H1 (cell line): ENCODE results near the gene HS2ST1. TPM values are rescaled to one million over a fixed set of nuclear protein-coding genes. Genes with fewer than 3 reads are reported as not detected.

Experiments
- CTCF ChIA-PET: fragments of 300-600 bp; sonication (Branson Sonifier 250); formaldehyde crosslinking; loops from one replicate; lab custom pipeline; 2021; ENCODE audit not compliant: partially characterized antibody; lab: Charles Lee
- POLR2A ChIA-PET: fragments of 300-600 bp; sonication (Branson Sonifier 250); formaldehyde crosslinking; loops from one replicate; lab custom pipeline; 2021; ENCODE audit warnings: inconsistent platforms; ENCODE audit not compliant: partially characterized antibody; lab: Charles Lee
- DNase-seq, 2 experiments: peaks; one replicate each; pipeline versions ENCODE4 v3.0.0 to v3.0.0-alpha.2; 2010 to 2022; ENCODE audit warnings: low spot score in 2 of 2, low read depth in 1 of 2, mixed read lengths in 1 of 2
- FAIRE-seq: peaks from 2 replicates; lab custom pipeline; 2011; peaks lifted over from hg19 to GRCh38; lab: Jason Lieb, UNC
- H2AFZ ChIP-seq: 2 replicates; pipeline ENCODE4 v1.8.1; 2012; ENCODE audit warnings: low read length, inconsistent platforms
- H2AK5ac ChIP-seq: 2 replicates; pipeline ENCODE4 v1.6.1; 2013; ENCODE audit warnings: low read depth, low read length
- H2BK120ac ChIP-seq: replicated peaks from 2 replicates; pipeline ENCODE3; 2013; ENCODE audit warnings: low read depth, low read length, inconsistent platforms
- H2BK12ac ChIP-seq: 2 replicates; pipeline ENCODE4 v1.6.1; 2013; ENCODE audit warnings: low read depth, low read length
- H2BK15ac ChIP-seq: 2 replicates; pipeline ENCODE4 v1.6.1; 2013; ENCODE audit warnings: low read length
- H2BK20ac ChIP-seq: 2 replicates; pipeline ENCODE4 v1.6.1; 2013; ENCODE audit warnings: low read length
- H2BK5ac ChIP-seq: 2 replicates; pipeline ENCODE4 v1.6.1; 2013; ENCODE audit warnings: low read depth, low read length
- H3K14ac ChIP-seq: 2 replicates; pipeline ENCODE4 v1.6.1; 2013; ENCODE audit warnings: inconsistent platforms; ENCODE audit not compliant: insufficient read length
- H3K18ac ChIP-seq: 2 replicates; pipeline ENCODE4 v1.6.1; 2013; ENCODE audit warnings: low read length; ENCODE audit errors: extremely low read depth
- H3K23ac ChIP-seq: 2 replicates; pipeline ENCODE4 v1.6.1; 2013; ENCODE audit warnings: inconsistent platforms; ENCODE audit not compliant: insufficient read length
- H3K23me2 ChIP-seq: 2 replicates; pipeline ENCODE4 v1.6.1; 2013; ENCODE audit warnings: low read depth, low read length
- H3K27ac ChIP-seq: 2 replicates; pipeline ENCODE4 v1.6.1; 2011; ENCODE audit warnings: low read depth, low read length, inconsistent platforms
- H3K27me3 ChIP-seq, 4 experiments: replicated peaks in 1 of 4; 1 replicate in 1 of 4; 2 replicates in 3 of 4; pipeline versions ENCODE4 v1.6.1 to v1.8.1; 2011 to 2013; ENCODE audit warnings: low read length in 3 of 4, mild to moderate bottlenecking in 3 of 4, inconsistent platforms in 2 of 4, mixed read lengths in 2 of 4, moderate library complexity in 1 of 4; ENCODE audit not compliant: control insufficient read depth in 3 of 4, insufficient read depth in 3 of 4; ENCODE audit errors: extremely low read depth in 1 of 4
- H3K36me3 ChIP-seq, 4 experiments: 2 replicates each; pipeline versions ENCODE4 v1.6.1 to v1.8.1; 2011 to 2013; ENCODE audit warnings: mild to moderate bottlenecking in 4 of 4, low read length in 3 of 4, moderate library complexity in 2 of 4, control low read depth in 1 of 4, inconsistent platforms in 1 of 4; ENCODE audit not compliant: insufficient read depth in 4 of 4, control insufficient read depth in 2 of 4
- H3K4ac ChIP-seq: replicated peaks from 2 replicates; pipeline ENCODE3; 2013; ENCODE audit warnings: low read length, low read depth, mixed read lengths, inconsistent platforms; ENCODE audit not compliant: insufficient read length
- H3K4me1 ChIP-seq, 4 experiments: replicated peaks in 1 of 4; 1 replicate in 1 of 4; 2 replicates in 3 of 4; pipeline versions ENCODE4 v1.6.1 to v1.8.1; 2011 to 2013; ENCODE audit warnings: low read length in 3 of 4, inconsistent platforms in 2 of 4, mixed read lengths in 1 of 4; ENCODE audit not compliant: insufficient read depth in 4 of 4, control insufficient read depth in 3 of 4
- H3K4me2 ChIP-seq, 2 experiments: 2 replicates each; pipeline versions ENCODE4 v1.6.1 to v1.8.1; 2011 to 2013; ENCODE audit warnings: low read depth in 2 of 2, low read length in 2 of 2, control low read depth in 1 of 2, inconsistent platforms in 1 of 2, mild to moderate bottlenecking in 1 of 2; ENCODE audit not compliant: insufficient read depth in 1 of 2
- H3K4me3 ChIP-seq, 4 experiments: fragments of 200-600, 300-600 bp in 1 of 4; sonication (generic), shearing (Covaris generic), sonication (Bioruptor Twin) in 1 of 4; 2 replicates each; pipeline versions ENCODE4 v1.5.1 to v1.8.1; 2011 to 2016; ENCODE audit warnings: low read length in 4 of 4, low read depth in 3 of 4, control low read depth in 2 of 4, inconsistent platforms in 2 of 4, mild to moderate bottlenecking in 2 of 4, mixed read lengths in 1 of 4, moderate library complexity in 1 of 4; ENCODE audit not compliant: insufficient read depth in 2 of 4; ENCODE audit errors: extremely low read depth in 1 of 4
- H3K56ac ChIP-seq: replicated peaks from 2 replicates; pipeline ENCODE3; 2013; ENCODE audit warnings: low read depth, mild to moderate bottlenecking, mixed read lengths, low read length, inconsistent platforms; ENCODE audit not compliant: insufficient read length
- H3K79me1 ChIP-seq: 2 replicates; pipeline ENCODE4 v1.6.1; 2013; ENCODE audit warnings: low read depth, low read length, control low read depth
- H3K79me2 ChIP-seq, 2 experiments: 2 replicates each; pipeline versions ENCODE4 v1.6.1 to v1.8.1; 2012 to 2013; ENCODE audit warnings: low read length in 2 of 2, mild to moderate bottlenecking in 2 of 2, inconsistent platforms in 1 of 2; ENCODE audit not compliant: insufficient read depth in 2 of 2, control insufficient read depth in 1 of 2
- H3K9ac ChIP-seq, 4 experiments: replicated peaks in 1 of 4; 1 replicate in 1 of 4; 2 replicates in 3 of 4; pipeline versions ENCODE4 v1.6.1 to v1.8.1; 2011 to 2013; ENCODE audit warnings: low read depth in 3 of 4, low read length in 3 of 4, control low read depth in 2 of 4, mild to moderate bottlenecking in 2 of 4, moderate library complexity in 2 of 4, inconsistent platforms in 1 of 4; ENCODE audit errors: extremely low read depth in 1 of 4
- H3K9me3 ChIP-seq, 2 experiments: 2 replicates each; pipeline versions ENCODE4 v1.6.1 to v1.8.1; 2012 to 2013; ENCODE audit warnings: mild to moderate bottlenecking in 2 of 2, moderate library complexity in 2 of 2, control low read depth in 1 of 2, inconsistent platforms in 1 of 2, low read depth in 1 of 2, low read length in 1 of 2, mixed read lengths in 1 of 2; ENCODE audit not compliant: insufficient read depth in 2 of 2
- H4K20me1 ChIP-seq, 2 experiments: replicated peaks in 1 of 2; 2 replicates each; pipeline versions ENCODE3 to v1.8.1; 2011 to 2013; ENCODE audit warnings: inconsistent platforms in 2 of 2, low read length in 2 of 2, mild to moderate bottlenecking in 1 of 2; ENCODE audit not compliant: insufficient read depth in 2 of 2, control insufficient read depth in 1 of 2
- H4K5ac ChIP-seq: 2 replicates; pipeline ENCODE4 v1.6.1; 2013; ENCODE audit warnings: low read length, low read depth, mixed read lengths, inconsistent platforms; ENCODE audit not compliant: insufficient read length
- H4K8ac ChIP-seq: 2 replicates; pipeline ENCODE4 v1.8.0; 2013; ENCODE audit warnings: mild to moderate bottlenecking, moderate library complexity, low read length, inconsistent platforms; ENCODE audit not compliant: insufficient read depth; ENCODE audit errors: extremely low read depth
- H4K91ac ChIP-seq: replicated peaks from 2 replicates; pipeline ENCODE3; 2013; ENCODE audit warnings: low read length, mixed read lengths, inconsistent platforms; ENCODE audit not compliant: insufficient read length
- ATF3 ChIP-seq: IDR thresholded peaks from 2 replicates; pipeline ENCODE4 v1.6.1; 2011; ENCODE audit warnings: low read depth, mild to moderate bottlenecking, low read length; ENCODE audit not compliant: insufficient read depth
- CHD1 ChIP-seq: IDR thresholded peaks from 2 replicates; pipeline ENCODE4 v1.6.1; 2012; ENCODE audit warnings: low read depth, low read length, improper control_type of control experiment
- EP300 ChIP-seq, 2 experiments: IDR thresholded peaks; 1 replicate in 1 of 2; 2 replicates in 1 of 2; pipeline ENCODE4 v1.6.1; 2011 to 2012; ENCODE audit warnings: low read depth in 2 of 2, low read length in 2 of 2, mild to moderate bottlenecking in 2 of 2, borderline replicate concordance in 1 of 2, inconsistent platforms in 1 of 2, moderate library complexity in 1 of 2
- EZH2 ChIP-seq: fragments of 200-600 bp; sonication (generic); IDR thresholded peaks from 2 replicates; pipeline ENCODE4 v1.7.1; 2012; ENCODE audit warnings: low read depth, mild to moderate bottlenecking, moderate library complexity, low read length, inconsistent platforms; ENCODE audit not compliant: severe bottlenecking
- GABPA ChIP-seq: IDR thresholded peaks from 2 replicates; pipeline ENCODE4 v1.6.1; 2011; ENCODE audit warnings: mild to moderate bottlenecking, low read length, moderate library complexity, borderline replicate concordance; ENCODE audit not compliant: insufficient read depth
- NANOG ChIP-seq: IDR thresholded peaks from 2 replicates; pipeline ENCODE4 v1.6.1; 2011; ENCODE audit warnings: low read length, low read depth, mild to moderate bottlenecking, inconsistent platforms; ENCODE audit not compliant: insufficient read depth, poor library complexity, severe bottlenecking
- POU5F1 ChIP-seq: IDR thresholded peaks from 2 replicates; pipeline ENCODE4 v1.6.1; 2011; ENCODE audit warnings: low read depth, mild to moderate bottlenecking, low read length, moderate library complexity
- RBBP5 ChIP-seq: IDR thresholded peaks from 2 replicates; pipeline ENCODE4 v1.7.1; 2012; ENCODE audit warnings: low read depth, mild to moderate bottlenecking, inconsistent platforms, low read length, moderate library complexity, borderline replicate concordance
- SP2 ChIP-seq: IDR thresholded peaks from 2 replicates; pipeline ENCODE4 v1.6.1; 2012; ENCODE audit warnings: mild to moderate bottlenecking, low read length, inconsistent platforms
- SP4 ChIP-seq: IDR thresholded peaks from 2 replicates; pipeline ENCODE4 v1.6.1; 2012; ENCODE audit warnings: low read length, inconsistent platforms
- TBP ChIP-seq: IDR thresholded peaks from 2 replicates; pipeline ENCODE4 v1.6.1; 2011; ENCODE audit warnings: low read depth, low read length, improper control_type of control experiment
- ZNF274 ChIP-seq: IDR thresholded peaks from 2 replicates; pipeline ENCODE4 v1.7.0; 2012; ENCODE audit warnings: low read length, borderline replicate concordance; ENCODE audit errors: extremely low read depth
- whole genome bisulfite sequencing, 2 experiments: shearing (Covaris generic) in 1 of 2; methylation state at CpG; one replicate each; pipeline versions ENCODE4 v1.1.6 to v1.1.7; 2013 to 2015; ENCODE audit warnings: low lambda C conversion rate in 2 of 2, mixed read lengths in 2 of 2, inconsistent platforms in 1 of 2, low coverage in 1 of 2, missing lambda C conversion rate in 1 of 2; ENCODE audit not compliant: insufficient replicate concordance in 2 of 2, insufficient coverage in 1 of 2, insufficient read length in 1 of 2; ENCODE audit errors: extremely low coverage in 1 of 2, missing lambda C conversion rate in 1 of 2; 5-methylcytosine and 5-hydroxymethylcytosine counted together
- polyA plus RNA-seq, 7 experiments: library from polyadenylated mRNA; depleted of rRNA in 3 of 7; stranded (reverse) in 5 of 7; unstranded in 2 of 7; fragments of >200 nt in 5 of 7; fragments of 200-250 nt in 2 of 7; gene quantifications; 1 replicate in 5 of 7; 2 replicates in 1 of 7; 4 replicates in 1 of 7; pipeline versions ENCODE4 v1.2.1 to v1.2.3, GENCODE V29; 2011 to 2013; ENCODE audit warnings: missing spikeins in 2 of 7, mixed read lengths in 2 of 7
- total RNA-seq: library from RNA; stranded (reverse); fragmentation: NEBNext Ultra II Directional; extraction: Animal tissue kit (Norgen Biotek cat#: 25700); gene quantifications from 2 replicates; pipeline ENCODE4 v1.2.1, GENCODE V29; 2021

The HS2ST1 gene
- total and polyA plus RNA-seq, 2 of the 8 experiments (the other 6 are each of a cell fraction or from before 2014, with no cell fraction given), result 5.2 to 28.3 TPM

GRCh38 chr1:87111659-87112371 is 197.4 kb downstream of the HS2ST1 start:
- H2BK120ac ChIP-seq, result no peak overlapping the region
- WGBS, 2 experiments, result 86% methylated on average over 5 of the region's 5 CpGs; no CpG with 5 or more reads in 1 of the 2 experiments
- H3K4ac ChIP-seq, result no peak overlapping the region
- no peak overlapping the region for H3K9ac ChIP-seq
- H3K56ac ChIP-seq, result no peak overlapping the region
- H2BK15ac ChIP-seq, result no peak overlapping the region
- H3K27me3 ChIP-seq, result no peaks in the 10 kb centered on the region
- no peak for DNase-seq
- ChIA-PET POLR2A (no interaction called here), CTCF (interaction anchor here (0.6 to 1.3 kb wide), 4 partner anchors 9 to 894 kb away, joined by 3 to 6 read pairs (median 4); no protein-coding TSS in a partner anchor)
- H4K5ac ChIP-seq, result no peak overlapping the region
- H4K91ac ChIP-seq, result no peak overlapping the region
- H3K4me2 ChIP-seq, result no peak overlapping the region
- no peaks in the 10 kb centered on the region for H3K36me3 ChIP-seq
- H3K14ac ChIP-seq, result no peak overlapping the region
- H3K9me3 ChIP-seq, result no peaks in the 10 kb centered on the region
- H3K23me2 ChIP-seq, result no peaks in the 10 kb centered on the region
- H2BK12ac ChIP-seq, result no peak overlapping the region
- no peak overlapping the region for H3K4me3 ChIP-seq
- no peak overlapping the region for H2AFZ ChIP-seq
- H3K79me1 ChIP-seq, result no peaks in the 10 kb centered on the region
- H3K18ac ChIP-seq, result no peak overlapping the region
- H3K23ac ChIP-seq, result no peak overlapping the region
- H2AK5ac ChIP-seq, result no peak overlapping the region
- H2BK5ac ChIP-seq, result no peak overlapping the region
- no peak overlapping the region for H3K27ac ChIP-seq
- no peak for FAIRE-seq
- no peak overlapping the region for H4K8ac ChIP-seq
- H4K20me1 ChIP-seq, result no peaks in the 10 kb centered on the region
- no peaks in the 10 kb centered on the region for H3K79me2 ChIP-seq
- H3K4me1 ChIP-seq, result peaks cover 0 to 4% (median 2%) of the 10 kb centered on the region in 4 experiments; a peak in 2 of 7 replicates
- no peak overlapping the region for H2BK20ac ChIP-seq
- TF ChIP-seq EZH2, result no peak
- TF ChIP-seq SP2, result no peak
- no peak for TF ChIP-seq GABPA
- no peak for TF ChIP-seq SP4
- no peak for TF ChIP-seq NANOG
- no peak for TF ChIP-seq POU5F1
- TF ChIP-seq ATF3, result no peak
- no peak for TF ChIP-seq CHD1
- TF ChIP-seq ZNF274, result no peak
- no peak for TF ChIP-seq EP300 (IDR thresholded peaks at IDR 0.05; ENCODE audit: borderline replicate concordance in 1 of 2, low read depth in 2 of 2, low read length in 2 of 2)
- TF ChIP-seq TBP, result no peak
- no peak for TF ChIP-seq RBBP5
